ENCODE measurements around the gene TMCC2.
"Not testable (repeated sequence)": the region's sequence is repeated elsewhere in the genome, so short reads cannot be mapped to it uniquely, and the experiment has no call there.

DNA sequence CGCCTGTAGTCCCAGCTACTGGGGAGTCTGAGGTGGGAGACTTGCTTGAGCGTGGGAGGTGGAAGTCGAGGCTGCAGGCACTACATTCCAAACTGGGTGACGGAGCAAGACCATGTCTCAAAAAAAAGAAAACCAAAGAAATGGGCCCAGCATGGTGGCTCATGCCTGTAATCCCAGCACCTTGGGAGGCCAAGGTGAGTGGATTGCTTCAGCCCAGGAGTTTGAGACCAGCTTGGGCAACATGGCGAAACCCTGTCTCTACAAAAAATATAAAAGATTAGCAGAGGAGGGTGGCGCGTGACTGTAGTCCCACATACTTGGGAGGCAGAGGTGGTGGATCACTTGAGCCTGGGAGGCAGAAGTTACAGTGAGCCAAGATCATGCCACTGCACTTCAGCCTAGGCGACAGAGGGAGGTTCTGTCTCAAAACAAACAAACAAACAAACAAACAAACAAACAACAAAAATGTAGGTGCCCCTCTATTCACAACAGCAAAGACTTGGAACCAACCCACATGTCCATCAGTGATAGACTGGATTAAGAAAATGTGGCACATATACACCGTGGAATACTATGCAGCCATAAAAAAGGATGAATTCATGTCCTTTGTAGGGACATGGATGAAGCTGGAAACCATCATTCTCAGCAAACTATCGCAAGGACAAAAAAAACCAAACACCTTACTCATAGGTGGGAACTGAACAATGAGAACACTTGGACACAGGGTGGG is 53.1 kb downstream of the TMCC2 start:
- TF ChIP-seq, protein P1, sequence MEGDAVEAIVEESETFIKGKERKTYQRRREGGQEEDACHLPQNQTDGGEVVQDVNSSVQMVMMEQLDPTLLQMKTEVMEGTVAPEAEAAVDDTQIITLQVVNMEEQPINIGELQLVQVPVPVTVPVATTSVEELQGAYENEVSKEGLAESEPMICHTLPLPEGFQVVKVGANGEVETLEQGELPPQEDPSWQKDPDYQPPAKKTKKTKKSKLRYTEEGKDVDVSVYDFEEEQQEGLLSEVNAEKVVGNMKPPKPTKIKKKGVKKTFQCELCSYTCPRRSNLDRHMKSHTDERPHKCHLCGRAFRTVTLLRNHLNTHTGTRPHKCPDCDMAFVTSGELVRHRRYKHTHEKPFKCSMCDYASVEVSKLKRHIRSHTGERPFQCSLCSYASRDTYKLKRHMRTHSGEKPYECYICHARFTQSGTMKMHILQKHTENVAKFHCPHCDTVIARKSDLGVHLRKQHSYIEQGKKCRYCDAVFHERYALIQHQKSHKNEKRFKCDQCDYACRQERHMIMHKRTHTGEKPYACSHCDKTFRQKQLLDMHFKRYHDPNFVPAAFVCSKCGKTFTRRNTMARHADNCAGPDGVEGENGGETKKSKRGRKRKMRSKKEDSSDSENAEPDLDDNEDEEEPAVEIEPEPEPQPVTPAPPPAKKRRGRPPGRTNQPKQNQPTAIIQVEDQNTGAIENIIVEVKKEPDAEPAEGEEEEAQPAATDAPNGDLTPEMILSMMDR (IDR thresholded peaks at IDR 0.05) = not testable (repeated sequence)
- not testable (repeated sequence) for TF ChIP-seq POLR2AphosphoS5 (IDR thresholded peaks at IDR 0.05; ENCODE audit: low read depth, low read length); SIN3A (IDR thresholded peaks at IDR 0.05; ENCODE audit: borderline replicate concordance, insufficient read depth, low read depth, low read length); REST (IDR thresholded peaks at IDR 0.05; ENCODE audit: insufficient read depth in 1 of 2, low read depth in 2 of 2, low read length in 1 of 2)
